Pancreas (tissue), 10 donors: ENCODE results near the gene LRRC23. TPM values are rescaled to one million over a fixed set of nuclear protein-coding genes. Genes with fewer than 3 reads are reported as not detected.
"Not testable (repeated sequence)": the region's sequence is repeated elsewhere in the genome, so short reads cannot be mapped to it uniquely, and the experiment has no call there.

Experiments used
- ATAC-seq, 4 donors: fragments of 200-7000 bp; cut with Tn5 transposase; one replicate each; pipeline versions ENCODE4 v1.8.0 to v1.9.1; 2020; ENCODE audit warnings: mild to moderate bottlenecking in 4 of 4, moderate library complexity in 4 of 4
- DNase-seq, 6 donors: peaks; one replicate each; pipeline ENCODE4 v3.0.0-alpha.2; 2020
- FAIRE-seq: peaks from 2 replicates; lab custom pipeline; 2012; peaks lifted over from hg19 to GRCh38; lab: Jason Lieb, UNC
- H3K27ac ChIP-seq, 4 donors: fragments of 200-600 bp; sonication (generic); 1 replicate in 3 of 4; 2 replicates in 1 of 4; pipeline versions ENCODE4 v1.5.0 to v1.8.0; 2020
- H3K27me3 ChIP-seq, 4 donors: fragments of 200-600 bp; one replicate each; pipeline ENCODE4 v1.8.0; 2021
- H3K36me3 ChIP-seq, 3 donors: fragments of 200-600 bp; sonication (generic) in 1 of 3; one replicate each; pipeline versions ENCODE4 v1.5.0 to v1.8.0; 2020 to 2021
- H3K4me1 ChIP-seq, 3 donors: fragments of 200-600 bp; one replicate each; pipeline ENCODE4 v1.8.0; 2021
- H3K4me3 ChIP-seq, 4 donors: fragments of 200-600 bp; sonication (generic) in 2 of 4; one replicate each; pipeline versions ENCODE4 v1.5.0 to v1.8.0; 2020 to 2021
- H3K9me3 ChIP-seq, 4 donors: fragments of 200-600 bp; one replicate each; pipeline ENCODE4 v1.8.0; 2021
- CTCF ChIP-seq, 4 donors: fragments of 200-600 bp; sonication (generic) in 3 of 4; IDR thresholded peaks; one replicate each; pipeline versions ENCODE4 v1.5.0 to v1.8.0; 2021; ENCODE audit warnings: antibody characterized with exemption in 4 of 4
- WGBS, 2 donors: extraction: QIAGEN DNeasy Blood & Tissue Kit; methylation state at CpG; one replicate each; pipeline ENCODE4 v1.1.7; 2013; 5-methylcytosine and 5-hydroxymethylcytosine counted together
- intact Hi-C, 3 donors: fragments of 100-400 bp; cut with DNase I; formaldehyde crosslinking; loops; one replicate each; pipeline versions ENCODE4 v1.11.1 to v1.14.2; 2022
- polyA plus RNA-seq, 2 donors: library from polyadenylated mRNA; stranded (reverse); fragments of 200-250 nt; gene quantifications; one replicate each; pipeline ENCODE4 v1.2.3, GENCODE V29; 2013
- total RNA-seq, 6 donors: library from RNA; stranded (reverse); fragmentation: NEBNext Ultra II Directional in 4 of 6; extraction: Animal tissue kit (Norgen Biotek cat#: 25700) in 4 of 6; gene quantifications; one replicate each; pipeline versions ENCODE4 v1.2.1 to v1.2.4, GENCODE V29; 2021 to 2023
- donor health status: healthy with polysubstance abuse.
- donor health status: DM: no; HTN: no; CAD: no; lungs with moderate emphysema.
- donor health status: DM: no; HTN: no; CAD: no.
- donor health status: control.
- donor health status: control.
- donor health status: Bipolar disorder and iron deficiency.
- donor health status: DM: yes; HTN: yes; CAD: no.
- donor health status: DM: no; HTN: no; CAD: no.
- donor health status: DM: no; HTN: no; CAD: no.
- donor health status: DM: yes; HTN: yes; CAD: no.

Gene LRRC23
- total and polyA plus RNA-seq, 8 donors, result 1.7 to 13.0 (median 3.8) TPM

- intact Hi-C loops, result no loop called here
- ATAC-seq (peak; percentile 91 to 94 (median 92)), FAIRE-seq (no peak), DNase-seq (peak; percentile 97 to 100 (median 98))
- peaks cover 9 to 23% (median 13%) of the 10 kb centered on the region in 3 donors for H3K4me1 ChIP-seq
- H3K27me3 ChIP-seq, result no peaks in the 10 kb centered on the region
- 0 to 1% methylated on average over 46 to 66 of the region's 66 CpGs for WGBS, 2 donors
- peak within 1 kb of the TSS; percentile 31 to 81 (median 64) for H3K27ac ChIP-seq
- H3K9me3 ChIP-seq, result no peaks in the 10 kb centered on the region
- H3K36me3 ChIP-seq, result peaks cover 0 to 11% (median 0%) of the 10 kb centered on the region in 3 donors
- no peak for TF ChIP-seq CTCF (IDR thresholded peaks at IDR 0.05)
- H3K4me3 ChIP-seq, result peak within 1 kb of the TSS; percentile 67 to 82 (median 78)
These were observed 31.3 kb upstream of the LRRC23 start, which contains the start of gene SPSB2 for GRCh38 chr12:6873094-6874014. TSS of gene SPSB2 (minus strand) at chr12:6873303. CDS start at chr12:6872901, 402 bp downstream.

GRCh38 chr12:6874015-6874368 lies 30.6 kb upstream of the LRRC23 start:
- intact Hi-C loops, H3K9me3 ChIP-seq, ATAC-seq, H3K27me3 ChIP-seq, FAIRE-seq: not testable (repeated sequence)
- Histone ChIP-seq H3K27ac (peak overlapping the region in 3 of 4 donors; percentile 53 to 81 (median 74)), H3K4me3 (peak overlapping the region; percentile 67 to 82 (median 78)), H3K36me3 (peaks cover 0 to 11% (median 0%) of the 10 kb centered on the region in 3 donors), H3K4me1 (peaks cover 7 to 19% (median 9%) of the 10 kb centered on the region in 3 donors)
- DNase-seq, result peak in 1 of 6 donors; percentile 11
- WGBS, 2 donors, result 51 to 53% methylated on average over 9 of the region's 9 CpGs

GRCh38 chr12:6879824-6880223 lies 24.8 kb upstream of the LRRC23 start:
- H3K9me3 ChIP-seq, H3K27me3 ChIP-seq, DNase-seq, H3K27ac ChIP-seq, ATAC-seq, H3K4me3 ChIP-seq, intact Hi-C loops, H3K4me1 ChIP-seq, H3K36me3 ChIP-seq, FAIRE-seq: not testable (repeated sequence)
- 88 to 95% methylated on average over 11 of the region's 11 CpGs for WGBS, 2 donors

- Histone ChIP-seq H3K36me3 (no peaks in the 10 kb centered on the region), H3K9me3 (no peaks in the 10 kb centered on the region), H3K27ac (no peak overlapping the region), H3K4me1 (peaks cover 0 to 4% (median 0%) of the 10 kb centered on the region in 3 donors), H3K4me3 (no peak overlapping the region), H3K27me3 (no peaks in the 10 kb centered on the region)
- TF ChIP-seq CTCF (IDR thresholded peaks at IDR 0.05), result no peak
- no peak for FAIRE-seq
- ATAC-seq, result no peak
- DNase-seq, result no peak
- 94 to 96% methylated on average over 5 of the region's 5 CpGs for WGBS, 2 donors
- intact Hi-C loops, result no loop called here
These were observed 21.4 kb upstream of the LRRC23 start for GRCh38 chr12:6883252-6883651.

- ATAC-seq, result no peak
- H3K4me3 ChIP-seq, result no peak overlapping the region
- FAIRE-seq, result no peak
- no peaks in the 10 kb centered on the region for H3K9me3 ChIP-seq
- peaks cover 0 to 4% (median 0%) of the 10 kb centered on the region in 3 donors for H3K4me1 ChIP-seq
- WGBS, 2 donors, result 89 to 95% methylated on average over 11 of the region's 11 CpGs
- intact Hi-C loops, result no loop called here
- DNase-seq, result no peak
- H3K27me3 ChIP-seq, result no peaks in the 10 kb centered on the region
- no peak for TF ChIP-seq CTCF (IDR thresholded peaks at IDR 0.05)
- H3K27ac ChIP-seq, result no peak overlapping the region
- no peaks in the 10 kb centered on the region for H3K36me3 ChIP-seq
These were observed 20.9 kb upstream of the LRRC23 start for GRCh38 chr12:6883683-6884082.
